ENCODE data around the gene GMEB2.
"Not testable (repeated sequence)": the region's sequence is repeated elsewhere in the genome, so short reads cannot be mapped to it uniquely, and the experiment has no call there.

GMEB2 gene

GRCh38 chr20:63656451-63656850, 29.6 kb upstream of the GMEB2 start:
- DNase-seq = no peak

GRCh38 chr20:63655249-63655648, 28.3 kb upstream of the GMEB2 start:
- no peak for DNase-seq

- DNase-seq = no peak
These were observed 27.2 kb upstream of the GMEB2 start for GRCh38 chr20:63653974-63654668.

GRCh38 chr20:63653041-63653973, 26.4 kb upstream of the GMEB2 start, which contains the start of gene STMN3:
STMN3 (minus strand) TSS chr20:63653424; CDS start chr20:63653345, 79 bp downstream.
- peak; percentile 72 to 75 for DNase-seq

- peak in 1 of 2 donors; percentile 43 for DNase-seq
These were observed 25.5 kb upstream of the GMEB2 start for GRCh38 chr20:63652192-63652980.

GRCh38 chr20:63651942-63652191, 25.0 kb upstream of the GMEB2 start:
- DNase-seq = no peak

- DNase-seq = not testable (repeated sequence)
These were observed 23.6 kb upstream of the GMEB2 start for GRCh38 chr20:63650486-63650885.

- no peak for DNase-seq
These were observed 22.1 kb upstream of the GMEB2 start for GRCh38 chr20:63648895-63649589.

GRCh38 chr20:63648190-63648589, 21.3 kb upstream of the GMEB2 start:
- no peak for DNase-seq

GRCh38 chr20:63645218-63645617, 18.3 kb upstream of the GMEB2 start:
- no peak for DNase-seq

- DNase-seq = no peak
These were observed 17.0 kb upstream of the GMEB2 start for GRCh38 chr20:63643946-63644345.

- no peak for DNase-seq
These were observed 16.6 kb upstream of the GMEB2 start for GRCh38 chr20:63643499-63643898.

GRCh38 chr20:63642527-63643247, 15.8 kb upstream of the GMEB2 start:
- no peak for DNase-seq

GRCh38 chr20:63641792-63642523, 15.1 kb upstream of the GMEB2 start:
- DNase-seq = peak; percentile 98 to 99

GRCh38 chr20:63641146-63641791, 14.4 kb upstream of the GMEB2 start:
- peak; percentile 57 to 58 for DNase-seq

GRCh38 chr20:63640686-63641085, 13.8 kb upstream of the GMEB2 start:
- not testable (repeated sequence) for DNase-seq

- no peak for DNase-seq
These were observed 13.2 kb upstream of the GMEB2 start for GRCh38 chr20:63640086-63640485.

GRCh38 chr20:63639093-63639975, 12.4 kb upstream of the GMEB2 start:
- DNase-seq = peak; percentile 64 to 71

- DNase-seq = no peak
These were observed 10.1 kb upstream of the GMEB2 start for GRCh38 chr20:63636752-63637628.
